SK-N-SH (cell line): ENCODE data around the gene GINS3. TPM values are rescaled to one million over a fixed set of nuclear protein-coding genes. Genes with fewer than 3 reads are reported as not detected.

ENCODE experiments used
- CTCF ChIA-PET: fragments of 300-600, 350-600 bp; formaldehyde crosslinking; extraction: SDS; loops from one replicate; lab custom pipeline; 2021; lab: Yijun Ruan, JAX
- POLR2A ChIA-PET: fragments of 350-600 bp; sonication (Branson Sonifier 250); formaldehyde crosslinking; extraction: SDS; loops from one replicate; lab custom pipeline; 2020; ENCODE audit warnings: antibody characterized with exemption, inconsistent platforms; lab: Yijun Ruan, JAX
- DNase-seq: peaks from one replicate; pipeline ENCODE4 v3.0.0; 2012
- H2AFZ ChIP-seq: fragments of 200-600 bp; sonication (generic); 2 replicates; pipeline ENCODE4 v1.8.1; 2016; ENCODE audit warnings: antibody characterized with exemption, mild to moderate bottlenecking, low read depth
- H3F3A ChIP-seq: fragments of 200-600 bp; sonication (generic); replicated peaks from 2 replicates; pipeline ENCODE3; 2016; ENCODE audit warnings: antibody characterized with exemption, mild to moderate bottlenecking; ENCODE audit not compliant: insufficient read depth
- H3K27ac ChIP-seq, 2 experiments: fragments of 200-500 bp in 1 of 2; fragments of 200-600 bp in 1 of 2; sonication (Bioruptor generic) in 1 of 2; sonication (generic), shearing (Covaris generic) in 1 of 2; 2 replicates each; pipeline versions ENCODE4 v1.5.1 to v1.6.1; 2014 to 2016; ENCODE audit warnings: low read depth in 2 of 2, inconsistent platforms in 1 of 2, low read length in 1 of 2, mild to moderate bottlenecking in 1 of 2, mixed read lengths in 1 of 2
- H3K27me3 ChIP-seq: fragments of 200-600 bp; sonication (generic), shearing (Covaris generic); 2 replicates; pipeline ENCODE4 v1.6.1; 2016; ENCODE audit warnings: mixed run types; ENCODE audit not compliant: insufficient read depth
- H3K36me3 ChIP-seq, 2 experiments: fragments of 200-500 bp in 1 of 2; fragments of 200-600 bp in 1 of 2; sonication (Bioruptor generic) in 1 of 2; sonication (generic) in 1 of 2; replicated peaks in 1 of 2; 2 replicates each; pipeline versions ENCODE3 to v1.5.1; 2014 to 2016; ENCODE audit warnings: low read length in 1 of 2, mild to moderate bottlenecking in 1 of 2; ENCODE audit not compliant: insufficient read depth in 2 of 2, control insufficient read depth in 1 of 2
- H3K4me1 ChIP-seq, 2 experiments: fragments of 200-500 bp in 1 of 2; fragments of 200-600 bp in 1 of 2; sonication (Bioruptor generic) in 1 of 2; sonication (generic), shearing (Covaris generic) in 1 of 2; 2 replicates each; pipeline versions ENCODE4 v1.5.1 to v1.6.1; 2014 to 2016; ENCODE audit warnings: low read depth in 1 of 2, low read length in 1 of 2, mixed run types in 1 of 2; ENCODE audit not compliant: insufficient read depth in 2 of 2, control insufficient read depth in 1 of 2
- H3K4me2 ChIP-seq: fragments of 200-600 bp; sonication (generic), shearing (Covaris generic); 2 replicates; pipeline ENCODE4 v1.6.1; 2017; ENCODE audit warnings: mixed run types
- H3K4me3 ChIP-seq, 2 experiments: fragments of 200-500 bp in 1 of 2; fragments of 200-600 bp in 1 of 2; sonication (Bioruptor generic) in 1 of 2; sonication (generic), shearing (Covaris generic) in 1 of 2; 2 replicates each; pipeline versions ENCODE4 v1.5.1 to v1.8.1; 2014 to 2016; ENCODE audit warnings: low read depth in 2 of 2, inconsistent platforms in 1 of 2, low read length in 1 of 2, mild to moderate bottlenecking in 1 of 2, mixed read lengths in 1 of 2, moderate library complexity in 1 of 2
- H3K79me2 ChIP-seq: fragments of 200-600 bp; sonication (generic); 2 replicates; pipeline ENCODE4 v1.8.1; 2017; ENCODE audit warnings: mild to moderate bottlenecking; ENCODE audit not compliant: insufficient read depth
- H3K9ac ChIP-seq: fragments of 200-600 bp; sonication (generic); 2 replicates; pipeline ENCODE4 v1.6.1; 2017; ENCODE audit warnings: mixed run types
- H3K9me2 ChIP-seq: fragments of 200-600 bp; sonication (generic); 2 replicates; pipeline ENCODE4 v1.6.1; 2017; ENCODE audit warnings: mixed run types
- H3K9me3 ChIP-seq: fragments of 200-600 bp; sonication (generic); 2 replicates; pipeline ENCODE4 v1.6.1; 2017; ENCODE audit warnings: mixed run types, mild to moderate bottlenecking, moderate library complexity
- H4K20me1 ChIP-seq: fragments of 200-600 bp; sonication (generic); 2 replicates; pipeline ENCODE4 v1.6.1; 2017; ENCODE audit warnings: mild to moderate bottlenecking, mixed run types; ENCODE audit not compliant: insufficient read depth
- ELF1 ChIP-seq: IDR thresholded peaks from 2 replicates; pipeline ENCODE4 v1.4.0; 2012
- FOSL2 ChIP-seq: IDR thresholded peaks from 2 replicates; pipeline ENCODE4 v1.4.0; 2012; ENCODE audit warnings: low read depth, mild to moderate bottlenecking, moderate library complexity, borderline replicate concordance
- FOXJ3 ChIP-seq: sonication (generic); formaldehyde crosslinking; IDR thresholded peaks from 2 replicates; pipeline ENCODE4 v1.5.1; 2020; ENCODE audit warnings: mild to moderate bottlenecking, missing genetic modification reagents
- GABPA ChIP-seq: IDR thresholded peaks from 2 replicates; pipeline ENCODE4 v1.4.0; 2012; ENCODE audit warnings: low read depth, mild to moderate bottlenecking
- GATA2 ChIP-seq: sonication (generic); formaldehyde crosslinking; IDR thresholded peaks from 2 replicates; pipeline ENCODE4 v1.5.0; 2020; ENCODE audit warnings: mild to moderate bottlenecking, missing genetic modification reagents
- IRF3 ChIP-seq: fragments of 150-350 bp; IDR thresholded peaks from 2 replicates; pipeline ENCODE4 v1.6.1; 2016; ENCODE audit warnings: mild to moderate bottlenecking, low read depth, low read length
- JUND ChIP-seq: IDR thresholded peaks from 2 replicates; pipeline ENCODE4 v1.4.0; 2012
- MAX ChIP-seq: IDR thresholded peaks from 2 replicates; pipeline ENCODE4 v1.4.0; 2012; ENCODE audit warnings: low read depth
- MEF2A ChIP-seq: IDR thresholded peaks from 2 replicates; pipeline ENCODE4 v1.4.0; 2012; ENCODE audit warnings: low read depth, borderline replicate concordance
- MXI1 ChIP-seq: IDR thresholded peaks from 2 replicates; pipeline ENCODE4 v1.6.1; 2012; ENCODE audit warnings: mild to moderate bottlenecking, low read depth, low read length, improper control_type of control experiment
- PBX3 ChIP-seq: IDR thresholded peaks from 2 replicates; pipeline ENCODE4; 2012
- RAD21 ChIP-seq: IDR thresholded peaks from 2 replicates; pipeline ENCODE4 v1.6.1; 2012; ENCODE audit warnings: mild to moderate bottlenecking, low read length
- RCOR1 ChIP-seq: fragments of 150-350 bp; IDR thresholded peaks from 2 replicates; pipeline ENCODE4 v1.6.1; 2017; ENCODE audit warnings: antibody characterized with exemption, low read length
- RFX5 ChIP-seq: IDR thresholded peaks from 2 replicates; pipeline ENCODE4 v1.6.1; 2012; ENCODE audit warnings: mild to moderate bottlenecking, improper control_type of control experiment, low read length
- RXRA ChIP-seq: IDR thresholded peaks from 2 replicates; pipeline ENCODE4 v1.4.0; 2012; ENCODE audit warnings: low read depth, mild to moderate bottlenecking, borderline replicate concordance
- TCF12 ChIP-seq: IDR thresholded peaks from 2 replicates; pipeline ENCODE4 v1.4.0; 2012
- YY1 ChIP-seq: IDR thresholded peaks from 2 replicates; pipeline ENCODE4 v1.4.0; 2012; ENCODE audit warnings: low read depth, mild to moderate bottlenecking
- WGBS: methylation state at CpG from one replicate; pipeline ENCODE4 v1.1.6; 2017; ENCODE audit warnings: low lambda C conversion rate; 5-methylcytosine and 5-hydroxymethylcytosine counted together
- polyA plus RNA-seq, 3 experiments: library from polyadenylated mRNA; depleted of rRNA; stranded (reverse); fragments of >200 nt; gene quantifications; 2 replicates each; pipeline ENCODE4 v1.2.3, GENCODE V29; 2012
- TF ChIP-seq, protein P1 (sequence below): IDR thresholded peaks from 2 replicates; pipeline ENCODE4 v1.4.0; 2012; ENCODE audit warnings: low read depth, borderline replicate concordance

The GINS3 gene
- polyA plus RNA-seq, 1 of the 3 experiments (the other 2 are of a cell fraction): 8.7 TPM

DNA sequence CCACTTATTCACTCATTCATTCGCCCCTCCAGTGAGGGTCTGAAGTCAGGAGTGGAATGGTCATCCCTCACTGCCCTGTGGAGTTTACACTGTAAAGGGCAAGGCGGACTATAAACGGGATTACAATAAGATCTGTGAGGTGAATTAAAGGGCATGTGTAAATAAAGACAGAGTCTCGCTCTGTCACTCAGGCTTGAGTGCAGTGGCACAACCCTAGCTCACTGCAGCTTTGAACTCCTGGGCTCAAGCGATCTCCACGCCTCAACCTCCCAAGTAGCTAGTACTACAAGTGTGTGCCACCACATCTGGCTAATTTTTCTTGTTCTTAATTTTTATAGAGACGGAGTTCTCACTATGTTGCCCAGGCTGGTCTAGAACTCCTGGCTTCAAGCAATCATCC lies 25.8 kb downstream of the GINS3 start (continued):
- TF ChIP-seq RAD21 (no peak), YY1 (no peak), MEF2A (no peak), RCOR1 (no peak), TCF12 (no peak), MXI1 (no peak), IRF3 (no peak)

DNA sequence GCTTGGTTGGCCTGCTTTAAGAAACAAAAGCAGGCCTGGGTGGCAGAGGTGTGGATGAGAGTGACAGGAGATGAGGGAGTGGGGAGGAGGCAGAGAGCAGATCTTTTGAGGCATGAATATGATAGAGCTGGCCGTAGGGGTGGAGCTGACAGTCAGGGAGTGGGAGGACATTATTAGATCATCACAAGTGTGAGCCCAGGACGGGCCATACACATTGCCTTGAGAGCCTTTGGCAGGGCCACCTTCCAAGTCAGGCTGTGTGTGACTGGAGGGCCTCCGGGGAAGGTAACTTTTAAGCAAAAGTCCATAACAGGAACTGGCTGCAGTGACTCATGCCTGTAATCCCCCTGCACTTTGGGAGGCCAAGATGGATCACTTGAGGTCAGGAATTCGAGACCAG lies 26.3 kb downstream of the GINS3 start:
- H2AFZ ChIP-seq: peak overlapping the region; percentile 12; the same call in 1 of the 2 replicates
- H3K36me3 ChIP-seq: no peaks in the 10 kb centered on the region
- no peaks in the 10 kb centered on the region for H3K9me2 ChIP-seq
- H3K4me3 ChIP-seq: no peak overlapping the region
- peak; percentile 14; the same call in 1 of the 2 replicates for TF ChIP-seq FOSL2
- no peak for TF ChIP-seq RXRA
- TF ChIP-seq, all 33 proteins: peak for 1
- CTCF ChIA-PET: interaction anchor here (1.6 to 2.2 kb wide), 4 partner anchors 10 to 77 kb away, joined by 4 to 5 read pairs (median 4); no protein-coding TSS in a partner anchor
- no peak overlapping the region for H3K27ac ChIP-seq
- H3K9ac ChIP-seq: no peak overlapping the region
- 27% methylated on average over 2 of the region's 4 CpGs for WGBS
- H3K4me2 ChIP-seq: no peak overlapping the region
- no peaks in the 10 kb centered on the region for H3K9me3 ChIP-seq
- no peaks in the 10 kb centered on the region for H3K79me2 ChIP-seq
- no peaks in the 10 kb centered on the region for H4K20me1 ChIP-seq
- no peaks in the 10 kb centered on the region for H3F3A ChIP-seq
- POLR2A ChIA-PET: no interaction called here
- H3K27me3 ChIP-seq: no peaks in the 10 kb centered on the region
- no peak for DNase-seq
- peaks cover 0 to 8% of the 10 kb centered on the region in 2 experiments; a peak in 1 of 4 replicates for H3K4me1 ChIP-seq

DNA sequence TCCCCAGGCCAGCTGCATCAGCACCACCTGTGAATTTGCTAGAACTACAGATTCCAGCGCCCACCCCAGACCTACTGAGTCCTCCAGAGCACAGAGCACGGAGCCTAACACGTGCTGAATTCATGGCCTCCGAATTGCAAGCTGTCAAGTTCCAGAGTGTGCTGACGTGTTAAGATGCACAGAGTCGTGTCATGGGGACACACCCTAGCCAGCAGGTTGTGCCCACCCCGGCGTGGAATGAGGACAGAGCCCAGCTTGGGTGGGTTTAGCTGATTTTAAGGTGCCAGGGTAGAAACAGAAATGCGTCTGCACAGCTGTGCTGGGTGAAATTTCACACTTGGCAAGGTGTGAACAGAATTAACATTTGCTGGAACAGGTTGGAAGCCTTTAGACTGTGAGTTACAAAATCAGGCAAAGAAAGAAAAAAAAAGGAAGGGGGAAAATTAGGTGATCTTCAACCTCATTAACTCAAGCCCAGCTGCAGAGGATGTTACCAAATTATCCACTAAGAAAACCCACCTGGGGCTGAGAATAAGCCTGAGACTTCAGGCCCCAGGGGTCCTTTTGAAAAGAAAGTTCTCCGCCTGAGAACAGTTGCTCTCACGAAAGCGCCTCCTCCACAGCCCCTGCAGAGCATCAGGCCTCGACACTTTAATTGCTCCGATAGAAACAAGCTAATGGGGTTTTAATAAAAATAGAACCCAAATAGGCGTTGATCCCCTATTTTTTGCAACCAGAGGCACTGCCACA lies 27.1 kb downstream of the GINS3 start:
- no peaks in the 10 kb centered on the region for H3K36me3 ChIP-seq
- H3K79me2 ChIP-seq: no peaks in the 10 kb centered on the region
- 92% methylated on average over 14 of the region's 15 CpGs for WGBS
- no peak overlapping the region for H3K9ac ChIP-seq
- ChIA-PET POLR2A (no interaction called here), CTCF (interaction anchor here (1.2 to 2.2 kb wide), 8 partner anchors 9 to 83 kb away, joined by 3 to 6 read pairs (median 4); no protein-coding TSS in a partner anchor)
- H3K4me2 ChIP-seq: no peak overlapping the region
- no peaks in the 10 kb centered on the region for H4K20me1 ChIP-seq
- H3K27me3 ChIP-seq: no peaks in the 10 kb centered on the region
- H3K9me3 ChIP-seq: no peaks in the 10 kb centered on the region
- no peak overlapping the region for H3K4me3 ChIP-seq
- no peak for DNase-seq
- H3K4me1 ChIP-seq: peaks cover 0 to 8% of the 10 kb centered on the region in 2 experiments; a peak in 1 of 4 replicates
- no peak overlapping the region for H3K27ac ChIP-seq
- H3F3A ChIP-seq: no peaks in the 10 kb centered on the region
- no peaks in the 10 kb centered on the region for H3K9me2 ChIP-seq
- no peak overlapping the region for H2AFZ ChIP-seq
- no peak for TF ChIP-seq PBX3
- no peak for TF ChIP-seq RFX5
- no peak for TF ChIP-seq GATA2 (CRISPR knock-in tag)
- TF ChIP-seq, protein P1, sequence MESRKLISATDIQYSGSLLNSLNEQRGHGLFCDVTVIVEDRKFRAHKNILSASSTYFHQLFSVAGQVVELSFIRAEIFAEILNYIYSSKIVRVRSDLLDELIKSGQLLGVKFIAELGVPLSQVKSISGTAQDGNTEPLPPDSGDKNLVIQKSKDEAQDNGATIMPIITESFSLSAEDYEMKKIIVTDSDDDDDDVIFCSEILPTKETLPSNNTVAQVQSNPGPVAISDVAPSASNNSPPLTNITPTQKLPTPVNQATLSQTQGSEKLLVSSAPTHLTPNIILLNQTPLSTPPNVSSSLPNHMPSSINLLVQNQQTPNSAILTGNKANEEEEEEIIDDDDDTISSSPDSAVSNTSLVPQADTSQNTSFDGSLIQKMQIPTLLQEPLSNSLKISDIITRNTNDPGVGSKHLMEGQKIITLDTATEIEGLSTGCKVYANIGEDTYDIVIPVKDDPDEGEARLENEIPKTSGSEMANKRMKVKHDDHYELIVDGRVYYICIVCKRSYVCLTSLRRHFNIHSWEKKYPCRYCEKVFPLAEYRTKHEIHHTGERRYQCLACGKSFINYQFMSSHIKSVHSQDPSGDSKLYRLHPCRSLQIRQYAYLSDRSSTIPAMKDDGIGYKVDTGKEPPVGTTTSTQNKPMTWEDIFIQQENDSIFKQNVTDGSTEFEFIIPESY: no peak
- no peak for TF ChIP-seq ELF1
- no peak for TF ChIP-seq JUND
- TF ChIP-seq MAX: no peak
- TF ChIP-seq FOXJ3 (CRISPR knock-in tag): no peak
- no peak for TF ChIP-seq GABPA
- TF ChIP-seq FOSL2: no peak
- no peak for TF ChIP-seq RXRA
- TF ChIP-seq MXI1: no peak
- no peak for TF ChIP-seq MEF2A
